Stimulated activated memory B cell treated with anti-CD40 and anti-IgM and Interleukin-4, amounts not matched to agents 10 μg/mL and 1 μg/mL and 100 μg/mL, for 72 hours (primary cell): ENCODE data around the gene GNAI3.

Experiments used
- ATAC-seq: fragments of 150-1000 bp; cut with Tn5 transposase; 2 replicates; pipeline ENCODE4 v1.10.0; 2021
- H3K27ac Mint-ChIP-seq: one replicate; pipeline ENCODE4 v1.8.0; 2022; ENCODE audit warnings: mild to moderate bottlenecking, mixed read lengths
- H3K27me3 Mint-ChIP-seq: one replicate; pipeline ENCODE4 v1.8.0; 2022; ENCODE audit warnings: mixed read lengths
- H3K36me3 Mint-ChIP-seq: one replicate; pipeline ENCODE4 v1.8.0; 2022; ENCODE audit warnings: mixed read lengths
- H3K4me1 Mint-ChIP-seq: one replicate; pipeline ENCODE4 v1.8.0; 2022; ENCODE audit warnings: mixed read lengths
- H3K4me3 Mint-ChIP-seq: one replicate; pipeline ENCODE4 v1.8.0; 2022; ENCODE audit warnings: mild to moderate bottlenecking, moderate library complexity, mixed read lengths
- H3K9me3 Mint-ChIP-seq: one replicate; pipeline ENCODE4 v1.8.0; 2022; ENCODE audit warnings: mixed read lengths

Gene GNAI3

DNA sequence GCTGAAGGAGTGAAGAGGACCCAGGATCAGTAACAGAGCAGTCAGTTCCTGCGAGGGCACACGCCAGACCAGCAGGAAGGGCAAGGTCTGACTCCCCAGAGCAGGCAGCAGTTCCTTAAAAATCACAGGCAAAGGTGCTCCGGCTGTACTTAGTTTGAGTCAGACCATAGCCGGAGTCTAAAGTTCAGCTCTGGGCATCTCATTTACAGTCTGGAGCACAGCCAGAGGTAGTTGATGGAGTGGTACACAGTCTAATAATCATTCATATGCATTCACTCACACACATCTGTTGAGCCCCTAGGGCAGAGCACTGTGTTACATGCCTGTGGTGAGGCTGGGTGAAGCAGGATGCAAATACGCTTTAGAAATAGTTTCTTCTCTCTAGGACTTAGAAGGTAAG, 31.5 kb upstream of the GNAI3 start:
- peaks cover 8% of the 10 kb centered on the region for H3K27me3 Mint-ChIP-seq
- H3K36me3 Mint-ChIP-seq, result no peaks in the 10 kb centered on the region

GRCh38 chr1:109517337-109517736, 31.1 kb upstream of the GNAI3 start:
- no peak for ATAC-seq
- H3K9me3 Mint-ChIP-seq, result no peaks in the 10 kb centered on the region
- no peaks in the 10 kb centered on the region for H3K36me3 Mint-ChIP-seq
- peaks cover 8% of the 10 kb centered on the region for H3K27me3 Mint-ChIP-seq
- H3K4me3 Mint-ChIP-seq, result no peak overlapping the region
- no peak overlapping the region for H3K27ac Mint-ChIP-seq
- H3K4me1 Mint-ChIP-seq, result no peaks in the 10 kb centered on the region

More for the DNA sequence above, 31.5 kb upstream of the GNAI3 start:
- Mint-ChIP-seq H3K4me1 (no peaks in the 10 kb centered on the region), H3K4me3 (no peak overlapping the region), H3K9me3 (no peaks in the 10 kb centered on the region), H3K27ac (no peak overlapping the region)
- no peak for ATAC-seq

DNA sequence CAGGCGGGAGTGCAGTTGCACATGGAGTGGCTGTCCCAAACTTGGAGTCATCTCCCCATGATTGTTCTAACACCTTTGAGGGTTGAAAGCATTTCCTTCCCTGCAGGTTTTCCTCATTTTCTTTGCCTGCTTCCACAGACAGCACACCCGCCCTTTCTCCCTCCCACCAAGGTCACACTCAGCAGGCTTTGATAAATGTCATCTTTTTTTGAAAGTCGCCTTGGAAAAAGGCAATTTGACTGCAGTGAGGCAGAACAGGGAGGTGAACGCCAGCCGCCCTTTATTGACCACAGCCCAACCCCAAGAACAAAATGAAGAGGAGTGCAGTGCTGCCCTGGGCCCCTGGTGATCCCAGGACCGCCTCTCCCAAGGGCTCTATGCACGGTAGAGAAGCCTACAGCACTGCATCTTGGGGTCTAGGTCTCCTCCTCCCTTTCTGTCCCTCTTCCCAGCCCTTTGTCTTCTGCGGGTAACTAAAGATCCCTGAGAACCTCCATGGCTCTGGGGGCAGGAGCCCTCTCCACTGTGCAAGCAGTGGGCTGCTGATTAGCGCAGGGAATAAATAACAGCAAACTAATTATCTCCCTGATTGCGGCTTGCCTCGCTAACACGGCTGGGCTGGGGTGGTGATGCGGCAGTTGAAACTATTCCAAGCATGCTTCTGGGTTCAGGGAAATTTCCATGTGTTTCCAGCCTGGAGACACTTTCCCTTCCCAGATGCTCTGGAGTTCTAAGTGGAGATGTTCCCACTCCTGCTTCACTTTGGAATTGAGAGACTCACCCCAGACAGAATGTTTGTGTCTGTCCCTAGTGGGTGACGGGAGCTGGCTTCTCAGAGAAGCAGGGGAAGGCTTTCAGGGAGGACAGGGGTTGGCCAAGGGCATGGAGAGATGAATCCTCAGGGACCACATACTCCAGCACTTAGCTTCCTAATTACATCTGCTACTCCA, 27.1 kb upstream of the GNAI3 start:
- peaks cover 13% of the 10 kb centered on the region for H3K27me3 Mint-ChIP-seq
- H3K36me3 Mint-ChIP-seq, result no peaks in the 10 kb centered on the region
- H3K4me3 Mint-ChIP-seq, result no peak overlapping the region
- H3K4me1 Mint-ChIP-seq, result no peaks in the 10 kb centered on the region
- ATAC-seq, result no peak
- no peaks in the 10 kb centered on the region for H3K9me3 Mint-ChIP-seq
- no peak overlapping the region for H3K27ac Mint-ChIP-seq

- peaks cover 13% of the 10 kb centered on the region for H3K27me3 Mint-ChIP-seq
- H3K9me3 Mint-ChIP-seq, result no peaks in the 10 kb centered on the region
- no peak overlapping the region for H3K4me3 Mint-ChIP-seq
- no peak overlapping the region for H3K27ac Mint-ChIP-seq
- ATAC-seq, result no peak
- peaks cover 2% of the 10 kb centered on the region for H3K4me1 Mint-ChIP-seq
- no peaks in the 10 kb centered on the region for H3K36me3 Mint-ChIP-seq
These were observed 26.4 kb upstream of the GNAI3 start for GRCh38 chr1:109522026-109522425.

DNA sequence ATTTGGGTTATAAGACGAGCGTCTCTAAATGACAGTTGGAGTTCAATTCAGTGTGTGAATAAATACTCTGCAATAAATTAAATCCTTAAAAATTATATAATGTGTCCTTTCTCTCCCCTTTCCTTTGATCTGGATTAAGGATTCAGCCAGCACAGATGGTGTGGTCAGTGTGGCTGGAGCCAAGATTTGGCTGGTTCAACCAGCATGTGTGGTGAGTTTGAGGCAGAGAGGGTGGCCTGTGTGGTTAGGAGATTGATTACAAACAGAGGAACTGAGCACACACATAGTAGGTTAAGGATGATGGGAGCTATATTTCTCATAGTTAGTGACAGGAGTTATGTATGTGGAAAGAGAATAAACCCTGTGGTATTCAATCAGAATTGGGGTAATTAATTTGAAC, 24.7 kb upstream of the GNAI3 start:
- H3K9me3 Mint-ChIP-seq, result no peaks in the 10 kb centered on the region
- ATAC-seq, result no peak
- peaks cover 12% of the 10 kb centered on the region for H3K4me1 Mint-ChIP-seq
- H3K27me3 Mint-ChIP-seq, result peaks cover 13% of the 10 kb centered on the region
- no peak overlapping the region for H3K27ac Mint-ChIP-seq
- no peaks in the 10 kb centered on the region for H3K36me3 Mint-ChIP-seq
- no peak overlapping the region for H3K4me3 Mint-ChIP-seq

- Mint-ChIP-seq H3K27ac (peak overlapping the region; percentile 74), H3K27me3 (peaks cover 7% of the 10 kb centered on the region), H3K36me3 (no peaks in the 10 kb centered on the region), H3K9me3 (no peaks in the 10 kb centered on the region), H3K4me3 (peak overlapping the region; percentile 66), H3K4me1 (peaks cover 14% of the 10 kb centered on the region)
- ATAC-seq, result peak; percentile 87
These were observed 21.2 kb upstream of the GNAI3 start for GRCh38 chr1:109527098-109527811.

DNA sequence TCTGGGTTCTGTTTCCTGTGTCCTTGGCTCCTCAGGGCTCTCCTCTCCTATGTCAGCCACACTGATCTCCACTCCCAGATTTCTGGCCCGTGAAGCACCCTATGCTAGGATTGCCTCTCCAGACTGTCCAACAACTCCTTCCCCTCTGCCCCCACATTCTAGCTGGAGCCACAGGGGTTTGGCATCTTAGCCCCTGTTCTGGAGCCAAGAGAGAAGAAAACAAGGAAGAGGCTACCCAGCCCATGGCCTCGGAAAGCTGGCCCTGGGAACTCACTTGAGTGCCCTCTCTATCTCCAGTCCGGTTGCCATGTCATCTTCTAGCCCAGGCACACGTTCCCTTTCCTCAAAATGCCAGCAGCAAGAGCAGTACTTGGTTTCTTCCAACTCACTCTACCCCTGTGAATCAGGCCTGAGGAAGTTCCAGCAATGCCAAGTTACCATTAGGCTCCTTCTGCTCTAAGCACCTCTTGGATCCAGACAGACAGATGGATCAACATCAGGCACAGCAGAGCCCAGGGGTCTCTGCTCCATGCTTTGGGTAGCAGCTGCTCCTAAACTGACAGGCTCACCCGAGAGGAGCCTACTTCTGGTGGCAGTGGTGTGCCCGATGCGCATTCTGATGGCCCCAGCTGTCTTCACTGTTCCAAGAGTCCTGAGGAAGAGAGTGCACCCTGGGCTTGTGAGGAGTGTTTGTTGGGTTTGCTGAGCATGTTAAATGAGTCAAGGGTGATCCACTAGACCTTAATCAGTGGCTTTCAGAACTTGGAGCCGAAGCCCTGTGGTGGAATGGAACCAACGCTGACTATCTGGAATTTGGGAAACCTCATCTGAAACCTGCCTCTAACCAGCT, 20.3 kb upstream of the GNAI3 start:
- H3K4me3 Mint-ChIP-seq, result no peak overlapping the region
- H3K36me3 Mint-ChIP-seq, result no peaks in the 10 kb centered on the region
- H3K27ac Mint-ChIP-seq, result peak overlapping the region; percentile 74
- H3K4me1 Mint-ChIP-seq, result peaks cover 21% of the 10 kb centered on the region
- ATAC-seq, result no peak
- H3K27me3 Mint-ChIP-seq, result no peaks in the 10 kb centered on the region
- no peaks in the 10 kb centered on the region for H3K9me3 Mint-ChIP-seq

DNA sequence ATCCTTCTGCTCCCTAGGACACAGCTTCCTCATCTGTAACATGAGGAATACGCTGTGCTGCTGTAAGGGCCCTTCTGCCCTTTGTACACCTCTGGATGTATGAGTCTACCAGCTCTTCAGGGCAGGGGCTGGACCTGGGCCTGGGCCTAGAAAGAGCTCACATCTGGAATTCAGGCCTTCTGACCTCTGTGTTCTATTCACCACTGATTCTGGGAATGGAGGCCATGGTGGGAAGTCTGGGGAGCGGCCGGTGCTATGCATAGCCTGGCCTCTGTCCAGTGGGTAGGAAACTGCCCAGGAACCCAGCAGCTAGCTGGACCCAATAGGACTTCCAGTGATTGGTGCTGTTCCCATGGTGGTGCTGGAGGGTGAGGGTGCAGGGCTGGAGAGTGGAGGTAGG, 19.7 kb upstream of the GNAI3 start:
- H3K9me3 Mint-ChIP-seq, result no peaks in the 10 kb centered on the region
- peaks cover 21% of the 10 kb centered on the region for H3K4me1 Mint-ChIP-seq
- H3K4me3 Mint-ChIP-seq, result no peak overlapping the region
- H3K27ac Mint-ChIP-seq, result no peak overlapping the region
- no peaks in the 10 kb centered on the region for H3K27me3 Mint-ChIP-seq
- no peaks in the 10 kb centered on the region for H3K36me3 Mint-ChIP-seq
- ATAC-seq, result no peak

DNA sequence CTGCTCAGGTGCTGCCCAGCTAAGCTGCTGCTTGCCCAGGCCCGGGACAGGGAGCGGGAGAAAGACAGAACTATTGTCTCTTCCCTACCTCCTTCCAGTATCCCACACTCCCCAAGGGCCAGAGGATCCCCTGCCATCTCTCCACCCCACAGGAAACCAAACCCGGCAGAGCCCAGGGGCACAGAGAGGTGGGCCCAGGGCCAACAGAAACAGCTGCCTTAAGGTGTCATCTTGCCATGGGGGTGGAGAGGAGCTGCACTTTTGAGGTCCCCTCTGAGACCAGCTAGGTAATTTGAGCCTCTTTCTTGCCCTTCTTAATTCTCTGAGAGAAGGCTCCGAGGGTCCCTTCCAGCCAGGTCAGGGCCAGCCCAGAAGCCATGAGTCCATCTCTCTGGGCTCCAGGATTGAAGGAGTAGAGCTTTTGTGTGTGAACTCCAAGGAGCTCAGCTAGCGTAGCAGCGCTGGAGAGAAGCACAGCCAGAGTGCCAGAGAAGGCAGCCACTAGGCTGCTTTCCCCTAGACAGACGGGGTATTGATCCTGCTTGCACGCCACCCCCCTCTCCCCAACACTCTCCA, 18.4 kb upstream of the GNAI3 start:
- Mint-ChIP-seq H3K4me3 (no peak overlapping the region), H3K27ac (peak overlapping the region; percentile 54), H3K36me3 (no peaks in the 10 kb centered on the region)

GRCh38 chr1:109530457-109531087, 17.8 kb upstream of the GNAI3 start:
- Mint-ChIP-seq H3K27ac (peak overlapping the region; percentile 2), H3K4me1 (peaks cover 21% of the 10 kb centered on the region), H3K36me3 (no peaks in the 10 kb centered on the region), H3K27me3 (no peaks in the 10 kb centered on the region), H3K9me3 (no peaks in the 10 kb centered on the region), H3K4me3 (no peak overlapping the region)
- ATAC-seq, result no peak

More for the DNA sequence above, 18.4 kb upstream of the GNAI3 start:
- H3K9me3 Mint-ChIP-seq, result no peaks in the 10 kb centered on the region
- peaks cover 21% of the 10 kb centered on the region for H3K4me1 Mint-ChIP-seq
- no peaks in the 10 kb centered on the region for H3K27me3 Mint-ChIP-seq
- ATAC-seq, result no peak

- Mint-ChIP-seq H3K36me3 (no peaks in the 10 kb centered on the region), H3K4me1 (peaks cover 21% of the 10 kb centered on the region), H3K27ac (peak overlapping the region; percentile 2), H3K27me3 (no peaks in the 10 kb centered on the region), H3K4me3 (no peak overlapping the region), H3K9me3 (no peaks in the 10 kb centered on the region)
- ATAC-seq, result no peak
These were observed 17.0 kb upstream of the GNAI3 start for GRCh38 chr1:109531380-109531779.

GRCh38 chr1:109531826-109532364, 16.5 kb upstream of the GNAI3 start:
- no peak overlapping the region for H3K4me3 Mint-ChIP-seq
- no peaks in the 10 kb centered on the region for H3K9me3 Mint-ChIP-seq
- ATAC-seq, result no peak
- no peaks in the 10 kb centered on the region for H3K27me3 Mint-ChIP-seq
- H3K36me3 Mint-ChIP-seq, result no peaks in the 10 kb centered on the region
- peak overlapping the region; percentile 86 for H3K27ac Mint-ChIP-seq
- H3K4me1 Mint-ChIP-seq, result peaks cover 20% of the 10 kb centered on the region

GRCh38 chr1:109532365-109533136, 15.9 kb upstream of the GNAI3 start:
- peaks cover 14% of the 10 kb centered on the region for H3K4me1 Mint-ChIP-seq
- peak overlapping the region; percentile 86 for H3K27ac Mint-ChIP-seq
- H3K9me3 Mint-ChIP-seq, result no peaks in the 10 kb centered on the region
- no peaks in the 10 kb centered on the region for H3K36me3 Mint-ChIP-seq
- no peaks in the 10 kb centered on the region for H3K27me3 Mint-ChIP-seq
- H3K4me3 Mint-ChIP-seq, result peak overlapping the region; percentile 67
- peak; percentile 92 for ATAC-seq
